Neutrophil (primary cell): Measurements from ENCODE around the gene BDH1.

Source experiments
- H3K27ac ChIP-seq: fragments of 200-600 bp; sonication (generic); 2 replicates; pipeline ENCODE4 v1.5.1; 2016; ENCODE audit warnings: mild to moderate bottlenecking, moderate library complexity
- H3K27me3 ChIP-seq: fragments of 200-600 bp; sonication (generic); 2 replicates; pipeline ENCODE4 v1.6.0; 2016; ENCODE audit warnings: mild to moderate bottlenecking
- H3K36me3 ChIP-seq: fragments of 200-600 bp; sonication (generic); 2 replicates; pipeline ENCODE4 v1.5.1; 2017
- H3K4me1 ChIP-seq, 2 experiments: fragments of 200-600 bp in 1 of 2; sonication (generic) in 1 of 2; 1 replicate in 1 of 2; 2 replicates in 1 of 2; pipeline versions ENCODE4 v1.5.1 to v1.6.1; 2013 to 2016; ENCODE audit warnings: low read depth in 1 of 2, low read length in 1 of 2, mild to moderate bottlenecking in 1 of 2, moderate library complexity in 1 of 2; ENCODE audit not compliant: control insufficient read depth in 1 of 2, insufficient read depth in 1 of 2
- H3K4me3 ChIP-seq, 2 experiments: fragments of 200-600 bp in 1 of 2; sonication (generic) in 1 of 2; 1 replicate in 1 of 2; 2 replicates in 1 of 2; pipeline ENCODE4 v1.5.1; 2013 to 2016; ENCODE audit warnings: low read depth in 1 of 2, low read length in 1 of 2, mild to moderate bottlenecking in 1 of 2, moderate library complexity in 1 of 2
- H3K9me3 ChIP-seq: fragments of 200-600 bp; sonication (generic); 2 replicates; pipeline ENCODE4 v1.5.1; 2016
- TF ChIP-seq, protein P1 (sequence below): fragments of 200-600 bp; sonication (generic); IDR thresholded peaks from 2 replicates; pipeline ENCODE4 v1.5.1; 2016; ENCODE audit warnings: antibody characterized with exemption

The BDH1 gene

DNA sequence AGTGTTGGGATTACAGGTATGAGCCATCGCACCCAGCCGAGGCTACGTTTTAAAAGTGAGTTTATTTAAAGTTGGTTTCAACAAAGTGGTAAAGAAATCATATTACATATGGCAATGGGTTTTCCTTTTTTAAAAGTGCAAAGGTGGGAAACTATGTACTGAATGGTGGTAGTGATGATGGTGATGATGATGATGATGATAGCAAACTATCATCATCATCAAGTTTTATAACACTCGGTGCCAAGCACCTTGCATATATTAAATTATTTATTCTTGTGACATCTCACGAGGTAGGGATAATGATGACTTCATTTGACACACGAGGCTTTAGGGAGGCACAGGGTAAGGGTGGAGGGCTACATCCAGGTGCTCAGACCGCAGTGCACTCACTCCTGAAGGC lies 64.3 kb downstream of the BDH1 start:
- Histone ChIP-seq H3K27ac (no peak overlapping the region), H3K4me1 (no peaks in the 10 kb centered on the region), H3K9me3 (no peaks in the 10 kb centered on the region), H3K27me3 (no peaks in the 10 kb centered on the region), H3K36me3 (no peaks in the 10 kb centered on the region), H3K4me3 (no peak overlapping the region)
- TF ChIP-seq, protein P1, sequence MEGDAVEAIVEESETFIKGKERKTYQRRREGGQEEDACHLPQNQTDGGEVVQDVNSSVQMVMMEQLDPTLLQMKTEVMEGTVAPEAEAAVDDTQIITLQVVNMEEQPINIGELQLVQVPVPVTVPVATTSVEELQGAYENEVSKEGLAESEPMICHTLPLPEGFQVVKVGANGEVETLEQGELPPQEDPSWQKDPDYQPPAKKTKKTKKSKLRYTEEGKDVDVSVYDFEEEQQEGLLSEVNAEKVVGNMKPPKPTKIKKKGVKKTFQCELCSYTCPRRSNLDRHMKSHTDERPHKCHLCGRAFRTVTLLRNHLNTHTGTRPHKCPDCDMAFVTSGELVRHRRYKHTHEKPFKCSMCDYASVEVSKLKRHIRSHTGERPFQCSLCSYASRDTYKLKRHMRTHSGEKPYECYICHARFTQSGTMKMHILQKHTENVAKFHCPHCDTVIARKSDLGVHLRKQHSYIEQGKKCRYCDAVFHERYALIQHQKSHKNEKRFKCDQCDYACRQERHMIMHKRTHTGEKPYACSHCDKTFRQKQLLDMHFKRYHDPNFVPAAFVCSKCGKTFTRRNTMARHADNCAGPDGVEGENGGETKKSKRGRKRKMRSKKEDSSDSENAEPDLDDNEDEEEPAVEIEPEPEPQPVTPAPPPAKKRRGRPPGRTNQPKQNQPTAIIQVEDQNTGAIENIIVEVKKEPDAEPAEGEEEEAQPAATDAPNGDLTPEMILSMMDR: no peak

GRCh38 chr3:197490098-197491058 lies 65.4 kb downstream of the BDH1 start:
- no peaks in the 10 kb centered on the region for H3K9me3 ChIP-seq
- no peaks in the 10 kb centered on the region for H3K36me3 ChIP-seq
- TF ChIP-seq, protein P1: no peak
- no peak overlapping the region for H3K27ac ChIP-seq
- no peaks in the 10 kb centered on the region for H3K27me3 ChIP-seq
- no peaks in the 10 kb centered on the region for H3K4me1 ChIP-seq
- no peak overlapping the region for H3K4me3 ChIP-seq

- Histone ChIP-seq H3K4me1 (no peaks in the 10 kb centered on the region), H3K9me3 (no peaks in the 10 kb centered on the region), H3K27me3 (no peaks in the 10 kb centered on the region), H3K27ac (no peak overlapping the region), H3K4me3 (no peak overlapping the region), H3K36me3 (no peaks in the 10 kb centered on the region)
- TF ChIP-seq, protein P1: no peak
These were observed 67.8 kb downstream of the BDH1 start for GRCh38 chr3:197487911-197488391.

DNA sequence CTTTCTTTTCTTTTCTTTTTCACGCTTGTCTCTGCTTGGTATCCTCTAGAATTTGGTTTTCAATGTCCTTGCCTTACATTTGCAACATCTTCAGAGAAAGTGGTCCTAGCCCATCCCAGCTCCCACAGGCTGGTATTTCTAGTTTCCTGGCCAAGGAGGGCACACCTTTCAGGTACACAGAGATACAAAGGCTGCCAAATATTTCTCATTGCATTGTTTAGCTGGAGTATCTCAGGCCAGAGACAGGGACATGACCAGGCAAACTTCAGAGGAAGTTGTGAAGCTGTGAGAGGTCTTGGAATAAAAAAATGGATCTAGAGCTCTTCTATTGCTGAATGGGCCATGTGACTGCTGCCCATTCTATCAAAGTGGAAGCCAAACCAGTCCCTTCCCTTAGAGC lies 68.9 kb downstream of the BDH1 start:
- Histone ChIP-seq H3K36me3 (no peaks in the 10 kb centered on the region), H3K27me3 (no peaks in the 10 kb centered on the region), H3K9me3 (no peaks in the 10 kb centered on the region), H3K4me1 (no peaks in the 10 kb centered on the region), H3K4me3 (no peak overlapping the region), H3K27ac (no peak overlapping the region)
- TF ChIP-seq, protein P1: no peak

DNA sequence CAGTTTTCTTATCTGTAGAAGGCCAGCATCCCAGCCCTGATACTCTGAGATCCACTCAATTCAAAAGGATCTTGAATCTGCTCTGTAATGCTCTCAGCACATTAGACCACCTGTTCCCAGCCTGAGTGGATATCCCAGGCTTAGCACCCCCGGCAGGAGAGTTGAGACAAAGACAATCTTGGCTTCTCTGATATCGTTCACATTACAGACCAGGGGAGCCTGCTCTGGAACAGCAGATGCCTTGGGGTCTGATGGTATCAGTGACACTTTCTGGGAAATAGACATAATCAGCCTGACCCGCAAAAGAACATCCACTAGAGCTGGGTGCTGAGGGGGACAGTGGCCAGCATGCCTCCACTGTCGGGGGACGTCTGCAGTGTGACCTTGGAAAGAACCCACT lies 70.6 kb downstream of the BDH1 start:
- no peaks in the 10 kb centered on the region for H3K4me1 ChIP-seq
- TF ChIP-seq, protein P1: no peak
- peaks cover 4% of the 10 kb centered on the region for H3K27me3 ChIP-seq
- no peaks in the 10 kb centered on the region for H3K9me3 ChIP-seq
- H3K27ac ChIP-seq: no peak overlapping the region
- H3K4me3 ChIP-seq: no peak overlapping the region
- no peaks in the 10 kb centered on the region for H3K36me3 ChIP-seq
